Measurements from ENCODE around the gene MBTD1.
"Not testable (repeated sequence)": the region's sequence is repeated elsewhere in the genome, so short reads cannot be mapped to it uniquely, and the experiment has no call there.

MBTD1 gene

GRCh38 chr17:51245535-51245934 is 14.3 kb downstream of the MBTD1 start:
- Histone ChIP-seq H3K36me3 (ENCODE audit: control insufficient read depth, insufficient read depth, low read length) (no peaks in the 10 kb centered on the region), H3K4me1 (ENCODE audit: control insufficient read depth, insufficient read depth, low read length) (no peaks in the 10 kb centered on the region), H3K9ac (ENCODE audit: low read length) (no peak overlapping the region), H3K9me3 (ENCODE audit: control insufficient read depth, low read length) (no peaks in the 10 kb centered on the region), H3K27me3 (ENCODE audit: control insufficient read depth, insufficient read depth, low read length) (no peaks in the 10 kb centered on the region), H3K4me3 (ENCODE audit: low read length) (no peak overlapping the region)

GRCh38 chr17:51244041-51244440 is 15.8 kb downstream of the MBTD1 start:
- H3K27me3 ChIP-seq (ENCODE audit: control insufficient read depth, insufficient read depth, low read length) = no peaks in the 10 kb centered on the region
- no peak overlapping the region for H3K9ac ChIP-seq (ENCODE audit: low read length)
- no peaks in the 10 kb centered on the region for H3K9me3 ChIP-seq (ENCODE audit: control insufficient read depth, low read length)
- H3K4me1 ChIP-seq (ENCODE audit: control insufficient read depth, insufficient read depth, low read length) = no peaks in the 10 kb centered on the region
- H3K4me3 ChIP-seq (ENCODE audit: low read length) = no peak overlapping the region
- no peaks in the 10 kb centered on the region for H3K36me3 ChIP-seq (ENCODE audit: control insufficient read depth, insufficient read depth, low read length)

GRCh38 chr17:51240275-51240674 is 19.6 kb downstream of the MBTD1 start:
- Histone ChIP-seq H3K36me3 (ENCODE audit: control insufficient read depth, insufficient read depth, low read length) (no peaks in the 10 kb centered on the region), H3K9me3 (ENCODE audit: control insufficient read depth, low read length) (no peaks in the 10 kb centered on the region), H3K4me1 (ENCODE audit: control insufficient read depth, insufficient read depth, low read length) (peaks cover 8% of the 10 kb centered on the region)

GRCh38 chr17:51238255-51238887 is 21.5 kb downstream of the MBTD1 start:
- Histone ChIP-seq H3K4me3 (ENCODE audit: low read length) (no peak overlapping the region), H3K9ac (ENCODE audit: low read length) (no peak overlapping the region), H3K27me3 (ENCODE audit: control insufficient read depth, insufficient read depth, low read length) (no peaks in the 10 kb centered on the region), H3K36me3 (ENCODE audit: control insufficient read depth, insufficient read depth, low read length) (no peaks in the 10 kb centered on the region), H3K4me1 (ENCODE audit: control insufficient read depth, insufficient read depth, low read length) (peaks cover 8% of the 10 kb centered on the region), H3K9me3 (ENCODE audit: control insufficient read depth, low read length) (no peaks in the 10 kb centered on the region)

More at GRCh38 chr17:51240275-51240674, 19.6 kb downstream of the MBTD1 start:
- Histone ChIP-seq H3K27me3 (ENCODE audit: control insufficient read depth, insufficient read depth, low read length) (no peaks in the 10 kb centered on the region), H3K9ac (ENCODE audit: low read length) (no peak overlapping the region), H3K4me3 (ENCODE audit: low read length) (no peak overlapping the region)

GRCh38 chr17:51234162-51234561 is 25.7 kb downstream of the MBTD1 start:
- no peak overlapping the region for H3K4me3 ChIP-seq (ENCODE audit: low read length)
- H3K27me3 ChIP-seq (ENCODE audit: control insufficient read depth, insufficient read depth, low read length) = no peaks in the 10 kb centered on the region
- peaks cover 15% of the 10 kb centered on the region for H3K4me1 ChIP-seq (ENCODE audit: control insufficient read depth, insufficient read depth, low read length)
- H3K9me3 ChIP-seq (ENCODE audit: control insufficient read depth, low read length) = no peaks in the 10 kb centered on the region
- no peak overlapping the region for H3K9ac ChIP-seq (ENCODE audit: low read length)
- no peaks in the 10 kb centered on the region for H3K36me3 ChIP-seq (ENCODE audit: control insufficient read depth, insufficient read depth, low read length)

GRCh38 chr17:51231999-51232398 is 27.9 kb downstream of the MBTD1 start:
- Histone ChIP-seq H3K9ac (ENCODE audit: low read length) (peak overlapping the region; percentile 2), H3K4me3 (ENCODE audit: low read length) (no peak overlapping the region), H3K4me1 (ENCODE audit: control insufficient read depth, insufficient read depth, low read length) (peaks cover 8% of the 10 kb centered on the region), H3K36me3 (ENCODE audit: control insufficient read depth, insufficient read depth, low read length) (no peaks in the 10 kb centered on the region), H3K27me3 (ENCODE audit: control insufficient read depth, insufficient read depth, low read length) (no peaks in the 10 kb centered on the region), H3K9me3 (ENCODE audit: control insufficient read depth, low read length) (no peaks in the 10 kb centered on the region)

- no peaks in the 10 kb centered on the region for H3K9me3 ChIP-seq (ENCODE audit: control insufficient read depth, low read length)
- no peaks in the 10 kb centered on the region for H3K27me3 ChIP-seq (ENCODE audit: control insufficient read depth, insufficient read depth, low read length)
- H3K4me3 ChIP-seq (ENCODE audit: low read length) = no peak overlapping the region
- H3K4me1 ChIP-seq (ENCODE audit: control insufficient read depth, insufficient read depth, low read length) = peaks cover 13% of the 10 kb centered on the region
- H3K9ac ChIP-seq (ENCODE audit: low read length) = no peak overlapping the region
- no peaks in the 10 kb centered on the region for H3K36me3 ChIP-seq (ENCODE audit: control insufficient read depth, insufficient read depth, low read length)
These were observed 29.5 kb downstream of the MBTD1 start for GRCh38 chr17:51230306-51230705.

- Histone ChIP-seq H3K4me1 (ENCODE audit: control insufficient read depth, insufficient read depth, low read length) (peaks cover 16% of the 10 kb centered on the region), H3K4me3 (ENCODE audit: low read length) (no peak overlapping the region), H3K36me3 (ENCODE audit: control insufficient read depth, insufficient read depth, low read length) (no peaks in the 10 kb centered on the region), H3K27me3 (ENCODE audit: control insufficient read depth, insufficient read depth, low read length) (no peaks in the 10 kb centered on the region), H3K9ac (ENCODE audit: low read length) (no peak overlapping the region), H3K9me3 (ENCODE audit: control insufficient read depth, low read length) (no peaks in the 10 kb centered on the region)
These were observed 30.0 kb downstream of the MBTD1 start for GRCh38 chr17:51229889-51230288.

- Histone ChIP-seq H3K4me3 (ENCODE audit: low read length) (no peak overlapping the region), H3K9ac (ENCODE audit: low read length) (no peak overlapping the region), H3K4me1 (ENCODE audit: control insufficient read depth, insufficient read depth, low read length) (peaks cover 21% of the 10 kb centered on the region), H3K27me3 (ENCODE audit: control insufficient read depth, insufficient read depth, low read length) (no peaks in the 10 kb centered on the region), H3K9me3 (ENCODE audit: control insufficient read depth, low read length) (no peaks in the 10 kb centered on the region), H3K36me3 (ENCODE audit: control insufficient read depth, insufficient read depth, low read length) (no peaks in the 10 kb centered on the region)
These were observed 31.7 kb downstream of the MBTD1 start for GRCh38 chr17:51228161-51228560.

GRCh38 chr17:51225523-51225922 is 34.3 kb downstream of the MBTD1 start:
- H3K36me3 ChIP-seq (ENCODE audit: control insufficient read depth, insufficient read depth, low read length); H3K4me3 ChIP-seq (ENCODE audit: low read length); H3K9me3 ChIP-seq (ENCODE audit: control insufficient read depth, low read length); H3K27me3 ChIP-seq (ENCODE audit: control insufficient read depth, insufficient read depth, low read length); H3K9ac ChIP-seq (ENCODE audit: low read length): not testable (repeated sequence)
- peaks cover 13% of the 10 kb centered on the region for H3K4me1 ChIP-seq (ENCODE audit: control insufficient read depth, insufficient read depth, low read length)

- H3K27me3 ChIP-seq (ENCODE audit: control insufficient read depth, insufficient read depth, low read length) = no peaks in the 10 kb centered on the region
- no peaks in the 10 kb centered on the region for H3K9me3 ChIP-seq (ENCODE audit: control insufficient read depth, low read length)
- no peak overlapping the region for H3K9ac ChIP-seq (ENCODE audit: low read length)
- H3K4me3 ChIP-seq (ENCODE audit: low read length) = no peak overlapping the region
- H3K36me3 ChIP-seq (ENCODE audit: control insufficient read depth, insufficient read depth, low read length) = no peaks in the 10 kb centered on the region
- H3K4me1 ChIP-seq (ENCODE audit: control insufficient read depth, insufficient read depth, low read length) = peaks cover 13% of the 10 kb centered on the region
These were observed 35.2 kb downstream of the MBTD1 start for GRCh38 chr17:51224402-51225262.

- H3K4me3 ChIP-seq (ENCODE audit: low read length) = no peak overlapping the region
- no peaks in the 10 kb centered on the region for H3K9me3 ChIP-seq (ENCODE audit: control insufficient read depth, low read length)
- no peaks in the 10 kb centered on the region for H3K36me3 ChIP-seq (ENCODE audit: control insufficient read depth, insufficient read depth, low read length)
- H3K4me1 ChIP-seq (ENCODE audit: control insufficient read depth, insufficient read depth, low read length) = peaks cover 13% of the 10 kb centered on the region
- no peaks in the 10 kb centered on the region for H3K27me3 ChIP-seq (ENCODE audit: control insufficient read depth, insufficient read depth, low read length)
- no peak overlapping the region for H3K9ac ChIP-seq (ENCODE audit: low read length)
These were observed 38.5 kb downstream of the MBTD1 start for GRCh38 chr17:51221322-51221721.
